ENCODE data around the gene IGF1R. TPM values are rescaled to one million over a fixed set of nuclear protein-coding genes. Genes with fewer than 3 reads are reported as not detected.
A peak's percentile ranks its signal among the peaks of the same experiment; 100 is the strongest.

IGF1R gene
- total RNA-seq, 4 donors from 2014 or later: 87.8 to 173 (median 107) TPM

- TF ChIP-seq EP300 (IDR thresholded peaks at IDR 0.05) (no peak), POLR2AphosphoS5 (IDR thresholded peaks at IDR 0.05) (peak in 1 of 3 donors; percentile 19), POLR2A (IDR thresholded peaks at IDR 0.05) (no peak)
- WGBS: under 1% methylated on average over 55 of the region's 121 CpGs
- peak overlapping the region; percentile 97 for H3K27ac ChIP-seq
- H3K4me1 ChIP-seq: peaks cover 44% of the 10 kb centered on the region
- peaks cover 30% of the 10 kb centered on the region for H3K27me3 ChIP-seq
- H3K4me3 ChIP-seq: peak overlapping the region; percentile 82
- no peaks in the 10 kb centered on the region for H3K36me3 ChIP-seq
- no peak for DNase-seq (ENCODE audit: low spot score in 2 of 2)
- H3K9me3 ChIP-seq: no peaks in the 10 kb centered on the region
These were observed 524 bp downstream of the IGF1R start for GRCh38 chr15:98648654-98649471.

GRCh38 chr15:98649472-98650416 lies 1.4 kb downstream of the IGF1R start:
- Histone ChIP-seq H3K4me1 (peaks cover 44% of the 10 kb centered on the region), H3K9me3 (no peaks in the 10 kb centered on the region), H3K36me3 (no peaks in the 10 kb centered on the region), H3K27ac (peak overlapping the region; percentile 97), H3K4me3 (peak overlapping the region; percentile 82), H3K27me3 (peaks cover 21% of the 10 kb centered on the region)
- 0% methylated on average over 31 of the region's 94 CpGs for WGBS
- DNase-seq (ENCODE audit: low spot score in 2 of 2): peak in 1 of 2 donors; percentile 83
- TF ChIP-seq POLR2AphosphoS5 (IDR thresholded peaks at IDR 0.05) (peak in 1 of 3 donors; percentile 38), POLR2A (IDR thresholded peaks at IDR 0.05) (no peak), EP300 (IDR thresholded peaks at IDR 0.05) (no peak), CTCF (IDR thresholded peaks at IDR 0.05) (peak in 1 of 2 donors; percentile 13)

GRCh38 chr15:98650417-98651035 lies 2.2 kb downstream of the IGF1R start:
- Histone ChIP-seq H3K9me3 (no peaks in the 10 kb centered on the region), H3K27me3 (peaks cover 14% of the 10 kb centered on the region), H3K27ac (peak overlapping the region; percentile 97), H3K36me3 (no peaks in the 10 kb centered on the region), H3K4me1 (peaks cover 44% of the 10 kb centered on the region), H3K4me3 (peak overlapping the region; percentile 82)
- WGBS: 4% methylated on average over 41 of the region's 51 CpGs
- peak in 1 of 3 donors; percentile 32 for TF ChIP-seq POLR2AphosphoS5 (IDR thresholded peaks at IDR 0.05)
- TF ChIP-seq CTCF (IDR thresholded peaks at IDR 0.05): no peak
- TF ChIP-seq POLR2A (IDR thresholded peaks at IDR 0.05): peak in 1 of 2 donors; percentile 52
- no peak for TF ChIP-seq EP300 (IDR thresholded peaks at IDR 0.05)
- DNase-seq (ENCODE audit: low spot score in 2 of 2): peak in 1 of 2 donors; percentile 76

- no peaks in the 10 kb centered on the region for H3K36me3 ChIP-seq
- H3K4me3 ChIP-seq: peak overlapping the region; percentile 82
- WGBS: 5% methylated on average over 28 of the region's 28 CpGs
- peak overlapping the region; percentile 97 for H3K27ac ChIP-seq
- peaks cover 11% of the 10 kb centered on the region for H3K27me3 ChIP-seq
- H3K9me3 ChIP-seq: no peaks in the 10 kb centered on the region
- DNase-seq (ENCODE audit: low spot score in 2 of 2): no peak
- TF ChIP-seq CTCF (IDR thresholded peaks at IDR 0.05) (no peak), EP300 (IDR thresholded peaks at IDR 0.05) (no peak)
- H3K4me1 ChIP-seq: peaks cover 44% of the 10 kb centered on the region
These were observed 2.7 kb downstream of the IGF1R start for GRCh38 chr15:98651036-98651481.

GRCh38 chr15:98651581-98652220 lies 3.4 kb downstream of the IGF1R start:
- Histone ChIP-seq H3K27me3 (peaks cover 7% of the 10 kb centered on the region), H3K4me3 (peak overlapping the region; percentile 82), H3K27ac (peak overlapping the region; percentile 97), H3K4me1 (peaks cover 43% of the 10 kb centered on the region), H3K9me3 (no peaks in the 10 kb centered on the region), H3K36me3 (no peaks in the 10 kb centered on the region)
- WGBS: 21% methylated on average over 14 of the region's 14 CpGs
- DNase-seq (ENCODE audit: low spot score in 2 of 2): no peak
- TF ChIP-seq CTCF (IDR thresholded peaks at IDR 0.05): no peak

All from suprapubic skin (tissue), 4 donors.